22Rv1 (cell line): Measurements from ENCODE around the gene FAM13B.
"Not testable (repeated sequence)": the region's sequence is repeated elsewhere in the genome, so short reads cannot be mapped to it uniquely, and the experiment has no call there.

ENCODE experiments used
- H3K27ac ChIP-seq: fragments of 450-650 bp; 2 replicates; pipeline ENCODE4 v1.5.1; 2017
- CTCF ChIP-seq: fragments of 450-650 bp; IDR thresholded peaks from 2 replicates; pipeline ENCODE4 v1.5.1; 2017; ENCODE audit warnings: mild to moderate bottlenecking
- ZFX ChIP-seq: fragments of 450-650 bp; IDR thresholded peaks from 2 replicates; pipeline ENCODE4 v1.6.1; 2017; ENCODE audit warnings: antibody characterized with exemption, borderline replicate concordance

The FAM13B gene

GRCh38 chr5:137995077-137995748 is 37.7 kb downstream of the FAM13B start:
- TF ChIP-seq CTCF (no peak), ZFX (no peak)
- H3K27ac ChIP-seq = no peak overlapping the region

- no peak overlapping the region for H3K27ac ChIP-seq
- TF ChIP-seq CTCF (no peak), ZFX (no peak)
Observed at GRCh38 chr5:137994556-137994955, 38.3 kb downstream of the FAM13B start.

GRCh38 chr5:137989419-137989818 is 43.5 kb downstream of the FAM13B start:
- no peak overlapping the region for H3K27ac ChIP-seq
- TF ChIP-seq CTCF = no peak
- TF ChIP-seq ZFX = no peak

- H3K27ac ChIP-seq = no peak overlapping the region
- TF ChIP-seq ZFX (no peak), CTCF (no peak)
Observed at GRCh38 chr5:137975208-137975607, 57.7 kb downstream of the FAM13B start.

- H3K27ac ChIP-seq = not testable (repeated sequence)
Observed at GRCh38 chr5:137970384-137970783, 62.5 kb downstream of the FAM13B start.

GRCh38 chr5:137960819-137961218 is 72.1 kb downstream of the FAM13B start:
- H3K27ac ChIP-seq = no peak overlapping the region
- TF ChIP-seq ZFX (no peak), CTCF (no peak)

- no peak for TF ChIP-seq CTCF
- TF ChIP-seq ZFX = no peak
Observed at GRCh38 chr5:137960141-137960540, 72.7 kb downstream of the FAM13B start.

GRCh38 chr5:137959488-137959887 is 73.4 kb downstream of the FAM13B start:
- TF ChIP-seq ZFX (no peak), CTCF (no peak)
- no peak overlapping the region for H3K27ac ChIP-seq

More at GRCh38 chr5:137960141-137960540, 72.7 kb downstream of the FAM13B start:
- H3K27ac ChIP-seq = no peak overlapping the region
